ENCODE measurements around the gene CREB1. TPM values are rescaled to one million over a fixed set of nuclear protein-coding genes. Genes with fewer than 3 reads are reported as not detected.

The CREB1 gene
- total RNA-seq, 1 donor from 2014 or later = 108 TPM

GRCh38 chr2:207534417-207534816, 4.7 kb downstream of the CREB1 start:
- peaks cover 8% of the 10 kb centered on the region for H3K9me3 Mint-ChIP-seq (ENCODE audit: unreplicated experiment)
- peaks cover 5% of the 10 kb centered on the region for H3K4me1 Mint-ChIP-seq (ENCODE audit: low read depth, unreplicated experiment)
- no peaks in the 10 kb centered on the region for H3K36me3 Mint-ChIP-seq (ENCODE audit: unreplicated experiment)
- no peak for DNase-seq
- TF ChIP-seq CTCF (IDR thresholded peaks at IDR 0.05; ENCODE audit: partially characterized antibody, unreplicated experiment) = no peak
- H3K27me3 Mint-ChIP-seq (ENCODE audit: unreplicated experiment) = peaks cover 12% of the 10 kb centered on the region
- no peak overlapping the region for H3K27ac Mint-ChIP-seq (ENCODE audit: unreplicated experiment)
- peak overlapping the region; percentile 7 for H3K4me3 Mint-ChIP-seq (ENCODE audit: unreplicated experiment)

GRCh38 chr2:207539470-207539869, 9.7 kb downstream of the CREB1 start:
- no peaks in the 10 kb centered on the region for H3K36me3 Mint-ChIP-seq (ENCODE audit: unreplicated experiment)
- H3K27me3 Mint-ChIP-seq (ENCODE audit: unreplicated experiment) = no peaks in the 10 kb centered on the region
- H3K4me3 Mint-ChIP-seq (ENCODE audit: unreplicated experiment) = no peak overlapping the region
- H3K9me3 Mint-ChIP-seq (ENCODE audit: unreplicated experiment) = no peaks in the 10 kb centered on the region
- no peak for DNase-seq
- peaks cover 10% of the 10 kb centered on the region for H3K4me1 Mint-ChIP-seq (ENCODE audit: low read depth, unreplicated experiment)
- H3K27ac Mint-ChIP-seq (ENCODE audit: unreplicated experiment) = no peak overlapping the region
- no peak for TF ChIP-seq CTCF (IDR thresholded peaks at IDR 0.05; ENCODE audit: partially characterized antibody, unreplicated experiment)

- no peaks in the 10 kb centered on the region for H3K27me3 Mint-ChIP-seq (ENCODE audit: unreplicated experiment)
These were observed 10.7 kb downstream of the CREB1 start for GRCh38 chr2:207540431-207540830.

GRCh38 chr2:207541933-207542332, 12.2 kb downstream of the CREB1 start:
- H3K27me3 Mint-ChIP-seq (ENCODE audit: unreplicated experiment) = no peaks in the 10 kb centered on the region
- no peak for DNase-seq
- no peaks in the 10 kb centered on the region for H3K9me3 Mint-ChIP-seq (ENCODE audit: unreplicated experiment)
- no peak overlapping the region for H3K4me3 Mint-ChIP-seq (ENCODE audit: unreplicated experiment)
- peaks cover 8% of the 10 kb centered on the region for H3K4me1 Mint-ChIP-seq (ENCODE audit: low read depth, unreplicated experiment)
- no peaks in the 10 kb centered on the region for H3K36me3 Mint-ChIP-seq (ENCODE audit: unreplicated experiment)
- no peak overlapping the region for H3K27ac Mint-ChIP-seq (ENCODE audit: unreplicated experiment)
- TF ChIP-seq CTCF (IDR thresholded peaks at IDR 0.05; ENCODE audit: partially characterized antibody, unreplicated experiment) = no peak

More at GRCh38 chr2:207540431-207540830, 10.7 kb downstream of the CREB1 start:
- Mint-ChIP-seq H3K9me3 (ENCODE audit: unreplicated experiment) (no peaks in the 10 kb centered on the region), H3K4me1 (ENCODE audit: low read depth, unreplicated experiment) (peaks cover 7% of the 10 kb centered on the region), H3K36me3 (ENCODE audit: unreplicated experiment) (no peaks in the 10 kb centered on the region), H3K4me3 (ENCODE audit: unreplicated experiment) (no peak overlapping the region), H3K27ac (ENCODE audit: unreplicated experiment) (no peak overlapping the region)
- TF ChIP-seq CTCF (IDR thresholded peaks at IDR 0.05; ENCODE audit: partially characterized antibody, unreplicated experiment) = no peak
- no peak for DNase-seq

GRCh38 chr2:207543272-207543671, 13.5 kb downstream of the CREB1 start:
- no peak overlapping the region for H3K4me3 Mint-ChIP-seq (ENCODE audit: unreplicated experiment)
- no peaks in the 10 kb centered on the region for H3K36me3 Mint-ChIP-seq (ENCODE audit: unreplicated experiment)
- peaks cover 12% of the 10 kb centered on the region for H3K4me1 Mint-ChIP-seq (ENCODE audit: low read depth, unreplicated experiment)

More at GRCh38 chr2:207543272-207543671, 13.5 kb downstream of the CREB1 start:
- Mint-ChIP-seq H3K27me3 (ENCODE audit: unreplicated experiment) (no peaks in the 10 kb centered on the region), H3K9me3 (ENCODE audit: unreplicated experiment) (no peaks in the 10 kb centered on the region), H3K27ac (ENCODE audit: unreplicated experiment) (no peak overlapping the region)
- DNase-seq = no peak
- no peak for TF ChIP-seq CTCF (IDR thresholded peaks at IDR 0.05; ENCODE audit: partially characterized antibody, unreplicated experiment)
